Kidney capillary endothelial cell (primary cell): ENCODE measurements around the gene TICAM2.

ENCODE experiments used
- DNase-seq: peaks from one replicate; pipeline ENCODE4 v3.0.0-alpha.2; 2018; ENCODE audit warnings: low spot score

The TICAM2 gene

DNA sequence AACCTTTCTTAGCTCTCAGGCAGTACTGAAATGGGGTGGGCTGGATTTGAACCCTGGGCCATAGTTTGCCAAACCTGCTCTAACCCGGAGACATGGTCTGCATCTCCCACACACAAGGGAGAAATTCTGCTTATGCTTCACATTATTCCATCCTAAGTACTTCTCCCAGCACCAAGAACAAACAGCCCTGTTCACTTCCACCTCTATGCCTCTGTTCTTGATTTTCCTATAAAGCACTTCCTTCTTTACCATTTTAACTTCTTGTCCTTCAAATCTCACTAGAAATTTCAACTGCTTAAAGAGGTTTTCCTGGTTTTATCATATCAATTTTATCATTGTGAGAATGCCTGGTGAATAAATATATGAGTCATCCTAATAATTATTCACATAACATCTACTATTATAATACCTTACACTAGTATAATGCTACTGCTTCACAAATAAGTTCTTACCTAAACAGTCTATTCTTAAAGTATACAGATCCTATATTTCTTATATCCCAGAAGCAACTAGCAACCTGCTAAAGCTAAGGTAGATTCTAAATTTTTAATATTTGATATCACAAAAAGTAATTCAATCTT, 70.4 kb downstream of the TICAM2 start:
- DNase-seq, result no peak

DNA sequence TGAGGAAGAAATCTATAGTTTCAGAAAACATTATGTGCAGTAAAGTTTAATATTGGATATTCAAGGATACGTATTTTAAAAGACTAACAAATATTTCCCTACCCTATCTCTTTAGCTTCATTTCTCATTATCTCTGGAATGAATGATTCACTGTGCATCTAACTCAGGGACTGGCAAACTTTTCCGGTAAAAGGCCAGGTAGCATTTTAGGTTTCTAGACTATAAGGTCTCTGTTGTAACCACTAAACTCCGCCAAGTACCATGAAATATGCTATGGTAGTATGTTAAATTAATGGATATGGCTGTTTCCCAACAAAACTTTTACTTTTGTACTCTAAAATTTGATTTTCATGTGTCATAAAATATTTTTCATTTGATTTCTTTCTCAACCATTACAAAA, 70.9 kb downstream of the TICAM2 start:
- DNase-seq, result no peak

DNA sequence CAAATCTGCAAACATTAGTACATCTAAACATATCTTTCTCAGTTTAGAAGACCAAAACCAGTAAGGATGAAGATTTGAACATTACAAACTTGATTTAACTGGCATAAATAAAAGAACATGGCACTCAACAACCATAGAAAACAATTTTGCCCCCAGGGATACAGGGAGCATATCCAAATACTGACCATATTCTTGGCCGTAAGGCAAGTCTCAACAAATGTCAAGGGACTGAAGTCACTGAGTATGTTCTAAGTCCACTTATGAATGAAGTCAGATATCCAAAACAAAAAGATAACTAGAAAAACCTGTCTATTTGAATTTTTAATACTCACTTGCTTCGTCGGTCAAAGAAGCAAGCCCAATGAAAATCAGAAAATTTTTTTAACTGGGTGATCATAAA, 71.9 kb downstream of the TICAM2 start:
- no peak for DNase-seq
